A673 (cell line): ENCODE measurements around the gene ANO2. TPM values are rescaled to one million over a fixed set of nuclear protein-coding genes. Genes with fewer than 3 reads are reported as not detected.
"Not testable (repeated sequence)": the region's sequence is repeated elsewhere in the genome, so short reads cannot be mapped to it uniquely, and the experiment has no call there.

ENCODE experiments used
- BruUV-seq: library from RNA; stranded (reverse); fragments of 400-500 nt; replicated peaks from 2 replicates; lab custom pipeline; 2021; lab: Mats Ljungman, UMichigan
- CTCF ChIA-PET: fragments of 300-600 bp; sonication (Branson Sonifier 250); formaldehyde crosslinking; loops from one replicate; lab custom pipeline; 2022; ENCODE audit warnings: antibody characterized with exemption; lab: Charles Lee
- POLR2A ChIA-PET: fragments of 300-600 bp; sonication (Branson Sonifier 250); formaldehyde crosslinking; loops from one replicate; lab custom pipeline; 2022; ENCODE audit warnings: antibody characterized with exemption; ENCODE audit not compliant: low non-redundant PET; lab: Charles Lee
- DNase-seq: peaks from one replicate; pipeline ENCODE4 v3.0.0-alpha.2; 2015; ENCODE audit warnings: low spot score
- H3K27ac ChIP-seq: fragments of 200-600 bp; sonication (generic); 2 replicates; pipeline ENCODE4 v1.5.1; 2016; ENCODE audit warnings: mixed run types, low read depth, mild to moderate bottlenecking, mixed read lengths, antibody characterized with exemption, low read length; ENCODE audit not compliant: poor library complexity, severe bottlenecking
- H3K27me3 ChIP-seq: fragments of 200-600 bp; sonication (generic); replicated peaks from 2 replicates; pipeline ENCODE4 v1.6.1; 2017; ENCODE audit warnings: mixed run types, low read depth, mild to moderate bottlenecking, mixed read lengths, antibody characterized with exemption, low read length; ENCODE audit not compliant: insufficient read depth, poor library complexity
- H3K36me3 ChIP-seq: fragments of 200-600 bp; sonication (generic); 2 replicates; pipeline ENCODE4 v1.6.1; 2016; ENCODE audit warnings: mixed run types, mild to moderate bottlenecking, mixed read lengths, antibody characterized with exemption, low read length; ENCODE audit not compliant: insufficient read depth, poor library complexity, severe bottlenecking
- H3K4me1 ChIP-seq: fragments of 200-600 bp; sonication (generic); 2 replicates; pipeline ENCODE4 v1.6.1; 2017; ENCODE audit warnings: mixed run types, mild to moderate bottlenecking, mixed read lengths, antibody characterized with exemption, low read length; ENCODE audit not compliant: insufficient read depth, poor library complexity, severe bottlenecking
- H3K4me3 ChIP-seq: fragments of 200-600 bp; sonication (generic); 2 replicates; pipeline ENCODE4 v1.5.1; 2016; ENCODE audit warnings: low read depth, mixed run types, mild to moderate bottlenecking, mixed read lengths, low read length; ENCODE audit not compliant: poor library complexity, severe bottlenecking
- H3K9me3 ChIP-seq: fragments of 200-600 bp; sonication (generic); 2 replicates; pipeline ENCODE4 v1.6.1; 2016; ENCODE audit warnings: mixed run types, low read depth, mild to moderate bottlenecking, mixed read lengths, antibody characterized with exemption, low read length; ENCODE audit not compliant: poor library complexity, severe bottlenecking
- CTCF ChIP-seq: fragments of 300-800, 200-600 bp; sonication (generic); conservative IDR thresholded peaks from 2 replicates; pipeline ENCODE4 v1.5.1; 2017; ENCODE audit warnings: low read depth, mild to moderate bottlenecking, antibody characterized with exemption, low read length, moderate library complexity, mixed read lengths
- EZH2 ChIP-seq: fragments of 200-600 bp; sonication (generic); IDR thresholded peaks from 2 replicates; pipeline ENCODE4 v1.6.1; 2017; ENCODE audit warnings: borderline replicate concordance, low read depth, mild to moderate bottlenecking, mixed read lengths, antibody characterized with exemption, low read length; ENCODE audit not compliant: poor library complexity, severe bottlenecking
- intact Hi-C: fragments of 100-400 bp; cut with micrococcal nuclease; formaldehyde crosslinking; loops from one replicate; pipeline ENCODE4 v1.10.0; 2022; ENCODE audit not compliant: unreplicated experiment
- total RNA-seq: library from RNA; stranded (reverse); gene quantifications from 2 replicates; pipeline ENCODE4 v1.2.3, GENCODE V29; 2021

ANO2 gene
- total RNA-seq, 1 experiment from 2014 or later, result not detected

GRCh38 chr12:5889381-5890047 lies 55.5 kb downstream of the ANO2 start:
- H3K27ac ChIP-seq, result no peak overlapping the region
- H3K27me3 ChIP-seq, result peaks cover 12% of the 10 kb centered on the region
- ChIA-PET CTCF (interaction anchor here (0.7 kb wide), 1 partner anchor 691 kb away, joined by 3 read pairs; no protein-coding TSS in a partner anchor), POLR2A (no interaction called here)
- no TSS peak for BruUV-seq
- TF ChIP-seq CTCF (0 out of 2 replicates have a peak, but pooled peaks have one; percentile 28), EZH2 (no peak)
- no peaks in the 10 kb centered on the region for H3K36me3 ChIP-seq
- H3K9me3 ChIP-seq, result no peaks in the 10 kb centered on the region
- H3K4me1 ChIP-seq, result no peaks in the 10 kb centered on the region
- H3K4me3 ChIP-seq, result no peak overlapping the region
- intact Hi-C loops, result no loop called here
- DNase-seq, result peak; percentile 34

- Histone ChIP-seq H3K4me1 (no peaks in the 10 kb centered on the region), H3K36me3 (no peaks in the 10 kb centered on the region), H3K4me3 (no peak overlapping the region), H3K27ac (no peak overlapping the region), H3K9me3 (no peaks in the 10 kb centered on the region), H3K27me3 (peaks cover 12% of the 10 kb centered on the region)
- CTCF ChIA-PET, result no interaction called here
- POLR2A ChIA-PET, result no interaction called here
- BruUV-seq, result no TSS peak
- TF ChIP-seq CTCF, result no peak
- no peak for TF ChIP-seq EZH2
- DNase-seq, result no peak
- intact Hi-C loops, result no loop called here
Observed at GRCh38 chr12:5888816-5889315, 56.2 kb downstream of the ANO2 start.

GRCh38 chr12:5887819-5888218 lies 57.2 kb downstream of the ANO2 start:
- H3K4me1 ChIP-seq, H3K9me3 ChIP-seq, H3K4me3 ChIP-seq, POLR2A ChIA-PET, H3K36me3 ChIP-seq, H3K27ac ChIP-seq, BruUV-seq, CTCF ChIA-PET, intact Hi-C loops, DNase-seq: not testable (repeated sequence)
- H3K27me3 ChIP-seq, result peaks cover 12% of the 10 kb centered on the region

GRCh38 chr12:5884866-5885265 lies 60.2 kb downstream of the ANO2 start:
- POLR2A ChIA-PET, result no interaction called here
- CTCF ChIA-PET, result no interaction called here
- TF ChIP-seq EZH2 (no peak), CTCF (no peak)
- Histone ChIP-seq H3K9me3 (no peaks in the 10 kb centered on the region), H3K4me3 (no peak overlapping the region), H3K4me1 (no peaks in the 10 kb centered on the region), H3K27ac (no peak overlapping the region), H3K36me3 (no peaks in the 10 kb centered on the region), H3K27me3 (peaks cover 19% of the 10 kb centered on the region)
- BruUV-seq, result no TSS peak
- DNase-seq, result no peak
- intact Hi-C loops, result no loop called here
